Tibial nerve (tissue), 3 donors: ENCODE measurements around the gene CYTH3.

ENCODE experiments used
- CTCF ChIP-seq, 5 experiments: fragments of 200-600 bp in 3 of 5; fragments of 450-650 bp in 2 of 5; sonication (generic) in 3 of 5; IDR thresholded peaks; one replicate each; pipeline ENCODE4 v1.5.1; 2016 to 2019; ENCODE audit warnings: antibody characterized with exemption in 5 of 5, mild to moderate bottlenecking in 3 of 5, moderate library complexity in 2 of 5
- POLR2A ChIP-seq, 2 donors: fragments of 450-650 bp; IDR thresholded peaks; one replicate each; pipeline ENCODE4 v1.6.1; 2017; ENCODE audit warnings: antibody characterized with exemption in 2 of 2, mild to moderate bottlenecking in 2 of 2, moderate library complexity in 2 of 2

GRCh38 chr7:6293202-6293601 lies 20.8 kb upstream of the CYTH3 start:
- no peak for TF ChIP-seq CTCF (IDR thresholded peaks at IDR 0.05)
- TF ChIP-seq POLR2A (IDR thresholded peaks at IDR 0.05): no peak
